SK-N-SH treated with all-trans-retinoic acid at 6 μM for 48 hours (cell line): ENCODE results near the gene CWC22.

Source experiments
- ARNTL ChIP-seq: fragments of 450-650 bp; formaldehyde crosslinking; IDR thresholded peaks from 2 replicates; pipeline ENCODE4 v1.5.0; 2020; ENCODE audit warnings: low read depth, mild to moderate bottlenecking, moderate library complexity, borderline replicate concordance
- BACH2 ChIP-seq: fragments of 250-450 bp; sonication (Bioruptor Pico); IDR thresholded peaks from 2 replicates; pipeline ENCODE4 v1.9.0; 2021; ENCODE audit warnings: mild to moderate bottlenecking, borderline replicate concordance
- ESRRG ChIP-seq: fragments of 250-450 bp; sonication (Bioruptor Pico); IDR thresholded peaks from 2 replicates; pipeline ENCODE4 v1.6.1; 2021; ENCODE audit warnings: mild to moderate bottlenecking
- GLIS3 ChIP-seq: fragments of 250-450 bp; sonication (Bioruptor Pico); IDR thresholded peaks from 2 replicates; pipeline ENCODE4 v1.5.0; 2020; ENCODE audit warnings: mild to moderate bottlenecking, moderate library complexity
- OSR1 ChIP-seq: fragments of 250-450 bp; sonication (Bioruptor Pico); IDR thresholded peaks from 2 replicates; pipeline ENCODE4 v1.8.0; 2022; ENCODE audit warnings: moderate library complexity, mild to moderate bottlenecking, inconsistent platforms
- PPARA ChIP-seq: fragments of 250-450 bp; sonication (Bioruptor Pico); IDR thresholded peaks from 2 replicates; pipeline ENCODE4 v1.5.0; 2020; ENCODE audit warnings: mild to moderate bottlenecking, borderline replicate concordance
- RARB ChIP-seq: fragments of 250-450 bp; sonication (Bioruptor Pico); IDR thresholded peaks from 2 replicates; pipeline ENCODE4 v1.8.0; 2021; ENCODE audit warnings: mild to moderate bottlenecking, moderate library complexity
- TCF4 ChIP-seq: fragments of 250-450 bp; sonication (Bioruptor Pico); IDR thresholded peaks from 2 replicates; pipeline ENCODE4 v1.8.0; 2021; ENCODE audit warnings: mild to moderate bottlenecking, moderate library complexity, borderline replicate concordance
- TSHZ2 ChIP-seq: fragments of 250-450 bp; sonication (Bioruptor Pico); IDR thresholded peaks from 2 replicates; pipeline ENCODE4 v1.5.0; 2020; ENCODE audit warnings: mild to moderate bottlenecking, moderate library complexity
- ZFP3 ChIP-seq: fragments of 250-450 bp; sonication (Bioruptor Pico); IDR thresholded peaks from 2 replicates; pipeline ENCODE4 v1.5.0; 2020; ENCODE audit warnings: mild to moderate bottlenecking, moderate library complexity
- ZFP30 ChIP-seq: fragments of 450-650 bp; formaldehyde crosslinking; IDR thresholded peaks from 2 replicates; pipeline ENCODE4 v1.5.0; 2022; ENCODE audit warnings: mild to moderate bottlenecking, moderate library complexity
- ZNF70 ChIP-seq: fragments of 450-650 bp; formaldehyde crosslinking; IDR thresholded peaks from 2 replicates; pipeline ENCODE4 v1.5.0; 2020; ENCODE audit warnings: mild to moderate bottlenecking, moderate library complexity
- TF ChIP-seq, protein P1 (sequence below): fragments of 250-450 bp; sonication (Bioruptor Pico); IDR thresholded peaks from 2 replicates; pipeline ENCODE4 v1.8.0; 2020; ENCODE audit warnings: mild to moderate bottlenecking, moderate library complexity, borderline replicate concordance
- TF ChIP-seq, protein P2 (sequence below): fragments of 250-450 bp; sonication (Bioruptor Pico); IDR thresholded peaks from 2 replicates; pipeline ENCODE4 v1.8.0; 2021; ENCODE audit warnings: low read depth, mild to moderate bottlenecking, moderate library complexity, borderline replicate concordance

GRCh38 chr2:180012523-180012922 lies 5.4 kb upstream of the CWC22 start:
- TF ChIP-seq, protein P1, sequence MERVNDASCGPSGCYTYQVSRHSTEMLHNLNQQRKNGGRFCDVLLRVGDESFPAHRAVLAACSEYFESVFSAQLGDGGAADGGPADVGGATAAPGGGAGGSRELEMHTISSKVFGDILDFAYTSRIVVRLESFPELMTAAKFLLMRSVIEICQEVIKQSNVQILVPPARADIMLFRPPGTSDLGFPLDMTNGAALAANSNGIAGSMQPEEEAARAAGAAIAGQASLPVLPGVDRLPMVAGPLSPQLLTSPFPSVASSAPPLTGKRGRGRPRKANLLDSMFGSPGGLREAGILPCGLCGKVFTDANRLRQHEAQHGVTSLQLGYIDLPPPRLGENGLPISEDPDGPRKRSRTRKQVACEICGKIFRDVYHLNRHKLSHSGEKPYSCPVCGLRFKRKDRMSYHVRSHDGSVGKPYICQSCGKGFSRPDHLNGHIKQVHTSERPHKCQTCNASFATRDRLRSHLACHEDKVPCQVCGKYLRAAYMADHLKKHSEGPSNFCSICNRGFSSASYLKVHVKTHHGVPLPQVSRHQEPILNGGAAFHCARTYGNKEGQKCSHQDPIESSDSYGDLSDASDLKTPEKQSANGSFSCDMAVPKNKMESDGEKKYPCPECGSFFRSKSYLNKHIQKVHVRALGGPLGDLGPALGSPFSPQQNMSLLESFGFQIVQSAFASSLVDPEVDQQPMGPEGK (CRISPR knock-in tag) = no peak
- TF ChIP-seq ZFP30 (CRISPR knock-in tag) (no peak), OSR1 (no peak), ZNF70 (CRISPR knock-in tag) (no peak), GLIS3 (CRISPR knock-in tag) (no peak), ARNTL (CRISPR knock-in tag) (no peak), BACH2 (CRISPR knock-in tag) (no peak), TCF4 (no peak), ZFP3 (no peak), TSHZ2 (no peak), PPARA (CRISPR knock-in tag) (no peak), RARB (CRISPR knock-in tag) (no peak), ESRRG (CRISPR knock-in tag) (no peak)
- TF ChIP-seq, protein P2, sequence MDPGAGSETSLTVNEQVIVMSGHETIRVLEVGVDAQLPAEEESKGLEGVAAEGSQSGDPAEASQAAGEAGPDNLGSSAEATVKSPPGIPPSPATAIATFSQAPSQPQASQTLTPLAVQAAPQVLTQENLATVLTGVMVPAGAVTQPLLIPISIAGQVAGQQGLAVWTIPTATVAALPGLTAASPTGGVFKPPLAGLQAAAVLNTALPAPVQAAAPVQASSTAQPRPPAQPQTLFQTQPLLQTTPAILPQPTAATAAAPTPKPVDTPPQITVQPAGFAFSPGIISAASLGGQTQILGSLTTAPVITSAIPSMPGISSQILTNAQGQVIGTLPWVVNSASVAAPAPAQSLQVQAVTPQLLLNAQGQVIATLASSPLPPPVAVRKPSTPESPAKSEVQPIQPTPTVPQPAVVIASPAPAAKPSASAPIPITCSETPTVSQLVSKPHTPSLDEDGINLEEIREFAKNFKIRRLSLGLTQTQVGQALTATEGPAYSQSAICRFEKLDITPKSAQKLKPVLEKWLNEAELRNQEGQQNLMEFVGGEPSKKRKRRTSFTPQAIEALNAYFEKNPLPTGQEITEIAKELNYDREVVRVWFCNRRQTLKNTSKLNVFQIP (CRISPR knock-in tag) = no peak
